Calu3 (cell line): ENCODE measurements around the gene IFITM10. TPM values are rescaled to one million over a fixed set of nuclear protein-coding genes. Genes with fewer than 3 reads are reported as not detected.

Experiments used
- total RNA-seq: library from RNA; stranded (reverse); gene quantifications from 2 replicates; pipeline ENCODE4 v1.2.3, GENCODE V29; 2022

The IFITM10 gene
- total RNA-seq, 1 experiment from 2014 or later, result 3.3 TPM

Other genes starting within 250 kb of the IFITM10 start
- gene DUSP8, start 178.3 kb downstream of the IFITM10 start, total RNA-seq, result 12.1 and 14.0 TPM in 2 replicates
- gene KRTAP5-1, start 165.3 kb downstream of the IFITM10 start, total RNA-seq, result not detected in 2 replicates
- not detected in 2 replicates for gene KRTAP5-2, start 152.3 kb downstream of the IFITM10 start, total RNA-seq
- gene KRTAP5-3, start 142.1 kb downstream of the IFITM10 start, total RNA-seq, result not detected in 2 replicates
- gene KRTAP5-4, start 128.5 kb downstream of the IFITM10 start, total RNA-seq, result not detected in 2 replicates
- gene KRTAP5-5, start 120.8 kb downstream of the IFITM10 start, total RNA-seq, result not detected in 2 replicates
- not detected in 2 replicates for gene KRTAP5-6, start 53.4 kb downstream of the IFITM10 start, total RNA-seq
- gene CTSD, start 13.3 kb upstream of the IFITM10 start, total RNA-seq, result 531 and 685 TPM in 2 replicates
- gene SYT8, start 84.4 kb upstream of the IFITM10 start, total RNA-seq, result 5.8 and 7.1 TPM in 2 replicates
- 1.3 and 1.4 TPM in 2 replicates for gene TNNI2, start 88.4 kb upstream of the IFITM10 start, total RNA-seq
- not detected in 2 replicates for gene LSP1, start 102.5 kb upstream of the IFITM10 start, total RNA-seq
- gene PRR33, start 141.3 kb upstream of the IFITM10 start, total RNA-seq, result not detected in 2 replicates
- not detected in 2 replicates for gene TNNT3, start 169.1 kb upstream of the IFITM10 start, total RNA-seq
- 104 and 109 TPM in 2 replicates for gene MRPL23, start 196.7 kb upstream of the IFITM10 start, total RNA-seq
- 0.38 and 1.9 TPM in 2 replicates for gene H19, start 247.2 kb upstream of the IFITM10 start, total RNA-seq